HCT116 (cell line): Measurements from ENCODE around the gene TRAF2. TPM values are rescaled to one million over a fixed set of nuclear protein-coding genes. Genes with fewer than 3 reads are reported as not detected.

Experiments
- ATAC-seq: fragments of 200-7000 bp; cut with Tn5 transposase; 2 replicates; pipeline ENCODE4 v1.9.1; 2020; ENCODE audit warnings: mild to moderate bottlenecking, moderate library complexity
- BruUV-seq: library from RNA; stranded (reverse); fragments of 400-500 nt; replicated peaks from 2 replicates; lab custom pipeline; 2021; lab: Mats Ljungman, UMichigan
- CTCF ChIA-PET: fragments of 300-600 bp; sonication (Branson Sonifier 250); formaldehyde crosslinking; loops from one replicate; lab custom pipeline; 2021; ENCODE audit warnings: antibody characterized with exemption; lab: Charles Lee
- POLR2A ChIA-PET: fragments of 300-600, 350-600 bp; sonication (Branson Sonifier 250); formaldehyde crosslinking; loops from one replicate; lab custom pipeline; 2021; ENCODE audit warnings: antibody characterized with exemption; lab: Charles Lee
- RAD21 ChIA-PET, 2 experiments: fragments of 300-600 bp; sonication (Branson Sonifier 250); formaldehyde crosslinking; loops; one replicate each; lab custom pipeline; 2023; ENCODE audit warnings: low total read pairs in 2 of 2; ENCODE audit not compliant: uncharacterized antibody in 2 of 2, unreplicated experiment in 2 of 2, low non-redundant PET in 1 of 2; lab: Charles Lee
- DNase-seq: peaks from one replicate; pipeline ENCODE4 v3.0.0-alpha.2; 2010; ENCODE audit warnings: low read depth, low spot score
- H2AFZ ChIP-seq: fragments of 200-600 bp; shearing (Covaris generic), sonication (generic); 2 replicates; pipeline ENCODE4 v1.6.1; 2017; ENCODE audit warnings: low read depth, mixed run types, mixed read lengths, antibody characterized with exemption, low read length; ENCODE audit not compliant: poor library complexity, severe bottlenecking
- H3K27ac ChIP-seq: 2 replicates; pipeline ENCODE4 v1.5.1; 2012; ENCODE audit warnings: low read depth, low read length
- H3K27me3 ChIP-seq: fragments of 200-600 bp; sonication (generic); 2 replicates; pipeline ENCODE4 v1.6.1; 2016; ENCODE audit warnings: mixed run types, low read length, mixed read lengths; ENCODE audit not compliant: insufficient read depth
- H3K36me3 ChIP-seq, 2 experiments: fragments of 200-500 bp in 1 of 2; fragments of 200-600 bp in 1 of 2; sonication (Bioruptor generic) in 1 of 2; sonication (generic) in 1 of 2; 2 replicates each; pipeline versions ENCODE4 v1.5.1 to v1.6.1; 2014 to 2016; ENCODE audit warnings: low read length in 2 of 2, inconsistent platforms in 1 of 2, mixed read lengths in 1 of 2, mixed run types in 1 of 2; ENCODE audit not compliant: insufficient read depth in 2 of 2, control insufficient read depth in 1 of 2
- H3K4me1 ChIP-seq, 2 experiments: fragments of 200-600 bp in 1 of 2; sonication (generic) in 1 of 2; 2 replicates each; pipeline versions ENCODE4 v1.5.1 to v1.6.1; 2012 to 2017; ENCODE audit warnings: low read length in 2 of 2, inconsistent platforms in 1 of 2, mild to moderate bottlenecking in 1 of 2, mixed read lengths in 1 of 2, mixed run types in 1 of 2, moderate library complexity in 1 of 2; ENCODE audit not compliant: insufficient read depth in 2 of 2, control insufficient read depth in 1 of 2
- H3K4me2 ChIP-seq: fragments of 200-600 bp; sonication (generic); 2 replicates; pipeline ENCODE4 v1.6.1; 2017; ENCODE audit warnings: mixed run types, low read length, mixed read lengths
- H3K4me3 ChIP-seq, 2 experiments: fragments of 200-600 bp in 1 of 2; sonication (generic) in 1 of 2; replicated peaks in 1 of 2; 2 replicates each; pipeline ENCODE4 v1.5.1; 2011 to 2016; ENCODE audit warnings: low read length in 2 of 2, control low read depth in 1 of 2, low read depth in 1 of 2, mild to moderate bottlenecking in 1 of 2, mixed read lengths in 1 of 2, mixed run types in 1 of 2
- H3K79me2 ChIP-seq: fragments of 200-600 bp; sonication (generic); 2 replicates; pipeline ENCODE4 v1.6.1; 2017; ENCODE audit warnings: mild to moderate bottlenecking, mixed run types, low read length, moderate library complexity, mixed read lengths; ENCODE audit not compliant: insufficient read depth
- H3K9ac ChIP-seq: fragments of 200-600 bp; sonication (generic); 2 replicates; pipeline ENCODE4 v1.6.1; 2016; ENCODE audit warnings: low read length, mixed read lengths
- H3K9me2 ChIP-seq: fragments of 200-600 bp; sonication (generic), shearing (Covaris generic); 2 replicates; pipeline ENCODE4 v1.6.1; 2017; ENCODE audit warnings: mixed run types, mild to moderate bottlenecking, moderate library complexity; ENCODE audit not compliant: insufficient read depth
- H3K9me3 ChIP-seq, 2 experiments: fragments of 200-500 bp in 1 of 2; fragments of 200-600 bp in 1 of 2; sonication (Bioruptor generic) in 1 of 2; sonication (generic) in 1 of 2; 2 replicates each; pipeline ENCODE4 v1.6.1; 2014 to 2017; ENCODE audit warnings: low read length in 2 of 2, mixed read lengths in 2 of 2, inconsistent platforms in 1 of 2, low read depth in 1 of 2, mild to moderate bottlenecking in 1 of 2, mixed run types in 1 of 2, moderate library complexity in 1 of 2; ENCODE audit not compliant: control insufficient read depth in 1 of 2, insufficient read depth in 1 of 2
- H4K20me1 ChIP-seq: fragments of 200-600 bp; sonication (generic), shearing (Covaris generic); 2 replicates; pipeline ENCODE4 v1.6.1; 2017; ENCODE audit warnings: mixed run types, mild to moderate bottlenecking, moderate library complexity; ENCODE audit not compliant: insufficient read depth
- CBX3 ChIP-seq: IDR thresholded peaks from 2 replicates; pipeline ENCODE4 v1.6.1; 2012; ENCODE audit warnings: low read depth
- CEBPB ChIP-seq: IDR thresholded peaks from 2 replicates; pipeline ENCODE4 v1.6.1; 2012; ENCODE audit warnings: low read depth
- CTCF ChIP-seq, 3 experiments: fragments of 200-600 bp in 1 of 3; sonication (generic) in 1 of 3; IDR thresholded peaks in 2 of 3; conservative IDR thresholded peaks in 1 of 3; 2 replicates each; pipeline ENCODE4 v1.5.1; 2012 to 2017; ENCODE audit warnings: low read depth in 2 of 3, low read length in 2 of 3, antibody characterized with exemption in 1 of 3, borderline replicate concordance in 1 of 3, control low read depth in 1 of 3, mild to moderate bottlenecking in 1 of 3, mixed read lengths in 1 of 3, mixed run types in 1 of 3, moderate library complexity in 1 of 3; ENCODE audit not compliant: insufficient read depth in 1 of 3
- ELF1 ChIP-seq: IDR thresholded peaks from 2 replicates; pipeline ENCODE4 v1.6.1; 2012; ENCODE audit warnings: low read depth, borderline replicate concordance
- EZH2 ChIP-seq: fragments of 200-600 bp; sonication (generic); IDR thresholded peaks from 2 replicates; pipeline ENCODE4 v1.6.1; 2017; ENCODE audit warnings: antibody characterized with exemption, mixed run types
- EZH2phosphoT487 ChIP-seq: fragments of 200-600 bp; IDR thresholded peaks from 2 replicates; pipeline ENCODE4 v1.6.1; 2018; ENCODE audit warnings: antibody characterized with exemption, borderline replicate concordance
- MAX ChIP-seq: IDR thresholded peaks from 2 replicates; pipeline ENCODE4 v1.6.1; 2012
- POLR2AphosphoS5 ChIP-seq: IDR thresholded peaks from 2 replicates; pipeline ENCODE4 v1.6.1; 2011; ENCODE audit warnings: mild to moderate bottlenecking, low read depth, low read length, moderate library complexity
- RAD21 ChIP-seq: IDR thresholded peaks from 2 replicates; pipeline ENCODE4 v1.6.1; 2012; ENCODE audit warnings: low read depth, mild to moderate bottlenecking
- REST ChIP-seq: IDR thresholded peaks from 2 replicates; pipeline ENCODE4 v1.6.1; 2012; ENCODE audit warnings: low read depth
- SP1 ChIP-seq: IDR thresholded peaks from 2 replicates; pipeline ENCODE4 v1.6.1; 2012; ENCODE audit warnings: low read depth
- SRF ChIP-seq: IDR thresholded peaks from 2 replicates; pipeline ENCODE4 v1.6.1; 2012; ENCODE audit warnings: low read depth
- TCF7L2 ChIP-seq: IDR thresholded peaks from 2 replicates; pipeline ENCODE4 v1.7.0; 2011; ENCODE audit warnings: borderline replicate concordance, inconsistent platforms; ENCODE audit not compliant: insufficient read depth, insufficient read length; ENCODE audit errors: extremely low read depth
- intact Hi-C: fragments of 100-400 bp; cut with micrococcal nuclease; formaldehyde crosslinking; loops from 2 replicates; pipeline ENCODE4 v1.10.0; 2022
- total RNA-seq: library from RNA; stranded (reverse); gene quantifications from one replicate; pipeline ENCODE4 v1.2.1, GENCODE V29; 2021; ENCODE audit not compliant: unreplicated experiment

TRAF2 gene
- total RNA-seq, 1 experiment from 2014 or later = 28.4 TPM

- H3K27ac ChIP-seq = peak overlapping the region; percentile 94
- H3K36me3 ChIP-seq = no peaks in the 10 kb centered on the region
These were observed 63.0 kb downstream of the TRAF2 start for GRCh38 chr9:136949239-136949816.

GRCh38 chr9:136949817-136950655, 63.7 kb downstream of the TRAF2 start:
- no peaks in the 10 kb centered on the region for H4K20me1 ChIP-seq
- ChIA-PET RAD21 (no interaction called here), CTCF (interaction anchor here (0.6 to 3.4 kb wide), 5 partner anchors 79 to 116 kb away, joined by 3 to 109 read pairs (median 4); no protein-coding TSS in a partner anchor), POLR2A (no interaction called here)
- H3K4me2 ChIP-seq = peak overlapping the region; percentile 97
- ATAC-seq (peak; percentile 87), DNase-seq (peak; percentile 85)
- no peaks in the 10 kb centered on the region for H3K27me3 ChIP-seq
- BruUV-seq = TSS peak; percentile 97
- no peaks in the 10 kb centered on the region for H3K36me3 ChIP-seq
- intact Hi-C loops = loop anchor here (10.0 kb wide), 1 partner anchor 105 kb away; the partner anchor contains the start of genes AJM1 and PHPT1
- no peak overlapping the region for H2AFZ ChIP-seq
- H3K4me1 ChIP-seq = peaks cover 22 to 43% of the 10 kb centered on the region in 2 experiments
- H3K9me2 ChIP-seq = no peaks in the 10 kb centered on the region
- peak overlapping the region; percentile 94 for H3K27ac ChIP-seq
- H3K79me2 ChIP-seq = no peaks in the 10 kb centered on the region
- H3K4me3 ChIP-seq = peak overlapping the region; percentile 65 to 67
- H3K9ac ChIP-seq = peak overlapping the region; percentile 78
- no peaks in the 10 kb centered on the region for H3K9me3 ChIP-seq
- TF ChIP-seq REST (no peak), TCF7L2 (peak; percentile 8), EZH2phosphoT487 (no peak), ELF1 (no peak), MAX (no peak), CTCF (IDR thresholded peaks at IDR 0.05 in 2 of 3, conservative IDR thresholded peaks at IDR 0.05 in 1 of 3; ENCODE audit: borderline replicate concordance in 1 of 3, insufficient read depth in 1 of 3, low read depth in 2 of 3, low read length in 2 of 3) (peak in 2 of 3 experiments; percentile 12 to 22; a peak in 2 of 6 replicates)

More at GRCh38 chr9:136949239-136949816, 63.0 kb downstream of the TRAF2 start:
- H3K4me3 ChIP-seq = peak overlapping the region; percentile 65 to 67
- no peaks in the 10 kb centered on the region for H3K79me2 ChIP-seq
- no peaks in the 10 kb centered on the region for H3K9me3 ChIP-seq
- peak overlapping the region; percentile 97 for H3K4me2 ChIP-seq
- no peaks in the 10 kb centered on the region for H3K27me3 ChIP-seq
- intact Hi-C loops = loop anchor here (10.0 kb wide), 1 partner anchor 105 kb away; the partner anchor contains the start of genes AJM1 and PHPT1
- DNase-seq = no peak
- RAD21 ChIA-PET = no interaction called here
- no peaks in the 10 kb centered on the region for H4K20me1 ChIP-seq
- CTCF ChIA-PET = interaction anchor here (0.6 to 3.4 kb wide), 3 partner anchors 80 to 116 kb away, joined by 3 to 109 read pairs (median 9); no protein-coding TSS in a partner anchor
- H3K9ac ChIP-seq = peak overlapping the region; percentile 78
- ATAC-seq = peak; percentile 14
- TF ChIP-seq EZH2 (no peak), TCF7L2 (no peak), SRF (no peak), CEBPB (no peak), ELF1 (no peak), POLR2AphosphoS5 (no peak), SP1 (no peak), RAD21 (no peak), CBX3 (no peak)
- no peaks in the 10 kb centered on the region for H3K9me2 ChIP-seq
- no peak overlapping the region for H2AFZ ChIP-seq
- H3K4me1 ChIP-seq = peaks cover 25 to 47% of the 10 kb centered on the region in 2 experiments
- POLR2A ChIA-PET = no interaction called here
- BruUV-seq = no TSS peak
